ENCODE data around the gene XIST.
"Not testable (repeated sequence)": the region's sequence is repeated elsewhere in the genome, so short reads cannot be mapped to it uniquely, and the experiment has no call there.

XIST gene

DNA sequence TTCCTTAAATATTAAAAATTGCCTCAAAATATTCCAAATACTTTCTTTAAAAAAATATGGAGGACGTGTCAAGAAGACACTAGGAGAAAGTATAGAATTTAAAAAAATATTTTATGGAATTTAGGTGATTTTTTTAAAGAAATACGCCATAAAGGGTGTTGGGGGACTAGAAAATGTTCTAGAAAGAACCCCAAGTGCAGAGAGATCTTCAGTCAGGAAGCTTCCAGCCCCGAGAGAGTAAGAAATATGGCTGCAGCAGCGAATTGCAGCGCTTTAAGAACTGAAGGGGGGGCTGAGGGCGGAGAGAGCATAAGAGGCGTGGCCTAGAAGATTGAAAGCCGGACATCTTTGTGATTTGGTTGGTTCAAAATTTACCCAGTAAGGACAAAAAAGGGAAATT is at the start of gene XIST:
TSS of gene XIST (minus strand) at position 248 of the 400 bp plus-strand sequence.
- DNase-seq (ENCODE audit: low read depth), result no peak

DNA sequence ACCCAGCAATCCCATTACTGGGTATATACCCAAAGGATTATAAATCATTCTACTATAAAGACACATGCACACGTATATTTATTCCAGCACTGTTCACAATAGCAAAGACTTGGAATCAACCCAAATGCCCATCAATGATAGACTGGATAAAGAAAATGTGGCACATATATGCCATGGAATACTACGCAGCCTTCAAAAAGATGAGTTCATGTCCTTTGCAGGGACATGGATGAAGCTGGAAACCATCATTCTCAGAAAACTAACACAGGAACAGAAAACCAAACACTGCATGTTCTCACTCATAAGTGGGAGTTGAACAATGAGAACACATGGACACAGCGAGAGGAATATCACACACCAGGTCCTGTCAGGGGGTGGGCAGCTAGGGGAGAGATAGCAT is 45.8 kb upstream of the XIST start:
- not testable (repeated sequence) for DNase-seq (ENCODE audit: low read depth)

DNA sequence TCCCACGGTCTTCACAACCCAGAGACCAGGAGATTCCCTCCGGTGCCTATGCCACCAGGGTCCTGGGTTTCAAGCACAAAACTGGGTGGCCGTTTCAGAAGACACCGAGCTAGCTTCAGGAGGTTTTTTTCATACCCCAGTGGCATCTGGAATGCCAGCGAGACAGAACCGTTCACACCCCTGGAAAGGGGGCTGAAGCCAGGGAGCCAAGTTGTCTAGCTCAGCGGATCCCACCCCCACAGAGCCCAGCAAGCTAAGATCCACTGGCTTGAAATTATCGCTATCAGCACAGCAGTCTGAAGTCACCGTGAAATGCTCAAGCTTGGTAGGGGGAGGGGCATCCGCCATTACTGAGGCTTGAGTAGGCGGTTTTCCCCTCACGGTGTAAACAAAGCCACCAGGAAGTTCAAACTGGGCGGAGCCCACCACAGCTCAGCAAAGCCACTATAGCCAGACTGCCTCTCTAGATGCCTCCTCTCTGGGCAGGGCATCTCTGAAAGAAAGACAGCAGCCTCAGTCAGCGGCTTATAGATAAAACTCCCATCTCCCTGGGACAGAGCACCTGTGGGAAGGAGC is 40.1 kb upstream of the XIST start:
- not testable (repeated sequence) for DNase-seq (ENCODE audit: low read depth)

DNA sequence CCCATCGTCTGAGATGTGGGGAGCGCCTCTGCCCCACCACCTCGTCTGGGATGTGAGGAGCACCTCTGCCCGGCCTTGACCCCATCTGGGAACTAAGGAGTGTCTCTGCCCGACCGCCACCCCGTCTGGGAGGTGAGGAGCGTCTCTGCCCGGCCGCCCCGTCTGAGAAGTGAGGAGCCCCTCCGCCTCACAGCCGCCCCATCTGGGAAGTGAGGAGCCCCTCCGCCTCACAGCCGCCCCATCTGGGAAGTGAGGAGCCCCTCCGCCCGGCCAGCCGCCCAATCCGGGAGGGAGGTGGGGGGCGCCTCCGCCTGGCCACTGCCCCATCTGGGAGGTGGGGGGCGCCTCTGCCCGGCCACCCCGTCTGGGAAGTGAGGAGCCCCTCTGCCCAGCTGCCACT is 29.7 kb upstream of the XIST start:
- not testable (repeated sequence) for DNase-seq (ENCODE audit: low read depth)

GRCh38 chrX:73877687-73878086 is 25.2 kb upstream of the XIST start:
- no peak for DNase-seq (ENCODE audit: low read depth)

- DNase-seq (ENCODE audit: low read depth), result no peak
Observed at GRCh38 chrX:73876911-73877310, 24.4 kb upstream of the XIST start.

DNA sequence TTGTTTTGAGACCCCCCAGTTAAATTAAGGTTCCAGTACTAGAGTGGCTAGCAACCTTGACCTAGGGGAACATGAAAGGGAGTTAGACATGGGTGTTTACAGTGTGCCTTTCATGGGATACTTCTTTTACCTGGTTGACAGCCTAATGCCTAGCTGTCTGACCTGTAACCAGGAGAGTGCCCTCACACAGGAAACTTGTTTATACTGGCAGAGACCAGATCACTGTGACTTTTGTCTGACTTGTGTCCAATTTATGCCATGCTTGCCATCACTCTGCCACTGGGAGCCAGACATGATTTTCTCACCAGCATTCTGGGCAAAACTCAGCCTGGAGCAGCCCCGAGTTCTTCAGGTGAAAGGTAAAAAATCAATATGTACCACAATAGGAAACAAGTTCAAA is 16.4 kb upstream of the XIST start:
- no peak for DNase-seq (ENCODE audit: low read depth)

DNA sequence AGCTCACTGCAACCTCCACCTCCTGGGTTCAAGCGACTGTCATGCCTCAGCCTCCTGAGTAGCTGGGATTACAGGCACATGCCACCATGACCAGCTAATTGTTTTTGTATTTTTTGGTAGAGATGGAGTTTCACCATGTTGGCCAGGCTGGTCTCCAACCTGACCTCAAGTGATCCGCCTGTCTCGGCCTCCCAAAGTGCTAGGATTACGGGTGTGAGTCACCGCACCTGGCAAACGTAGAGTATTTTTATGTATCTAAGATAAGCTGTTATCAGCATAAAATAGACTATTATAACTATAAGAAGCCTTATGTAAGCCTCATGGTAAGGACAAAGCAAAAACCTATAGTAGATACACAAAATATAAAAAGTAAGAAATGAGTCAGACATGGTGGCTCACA is 14.6 kb upstream of the XIST start:
- no peak for DNase-seq (ENCODE audit: low read depth)

GRCh38 chrX:73863852-73864251 is 11.3 kb upstream of the XIST start:
- DNase-seq (ENCODE audit: low read depth), result no peak

- no peak for DNase-seq (ENCODE audit: low read depth)
Observed at GRCh38 chrX:73863268-73863667, 10.8 kb upstream of the XIST start.

- DNase-seq (ENCODE audit: low read depth), result no peak
Observed at GRCh38 chrX:73859622-73860021, 7.1 kb upstream of the XIST start.

GRCh38 chrX:73855546-73855945 is 3.0 kb upstream of the XIST start:
- DNase-seq (ENCODE audit: low read depth), result peak; percentile 40

DNA sequence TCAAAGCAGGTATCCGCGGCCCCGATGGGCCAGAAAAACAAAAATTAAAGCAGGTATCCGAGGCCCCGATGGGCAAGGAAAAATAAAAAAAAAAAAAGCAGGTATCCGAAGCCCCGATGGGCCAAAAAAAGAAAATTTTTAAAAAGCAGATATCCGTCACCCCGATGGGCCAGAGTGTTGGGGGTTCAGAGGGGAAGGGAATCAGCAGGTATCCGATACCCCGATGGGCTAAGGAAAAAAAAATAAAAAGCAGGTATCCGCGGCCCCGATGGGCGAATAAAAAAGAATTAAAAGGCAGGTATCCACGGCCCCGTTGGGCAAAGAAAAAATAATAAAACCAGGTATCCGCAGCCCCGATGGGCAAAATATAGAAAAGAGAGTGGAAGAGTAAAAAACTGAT is 492 bp downstream of the XIST start:
- no peak for DNase-seq (ENCODE audit: low read depth)

GRCh38 chrX:73851014-73852009 is 1.2 kb downstream of the XIST start:
- DNase-seq (ENCODE audit: low read depth), result no peak

- no peak for DNase-seq (ENCODE audit: low read depth)
Observed at GRCh38 chrX:73850124-73851013, 2.1 kb downstream of the XIST start.

- no peak for DNase-seq (ENCODE audit: low read depth)
Observed at GRCh38 chrX:73849073-73849472, 3.4 kb downstream of the XIST start.

DNA sequence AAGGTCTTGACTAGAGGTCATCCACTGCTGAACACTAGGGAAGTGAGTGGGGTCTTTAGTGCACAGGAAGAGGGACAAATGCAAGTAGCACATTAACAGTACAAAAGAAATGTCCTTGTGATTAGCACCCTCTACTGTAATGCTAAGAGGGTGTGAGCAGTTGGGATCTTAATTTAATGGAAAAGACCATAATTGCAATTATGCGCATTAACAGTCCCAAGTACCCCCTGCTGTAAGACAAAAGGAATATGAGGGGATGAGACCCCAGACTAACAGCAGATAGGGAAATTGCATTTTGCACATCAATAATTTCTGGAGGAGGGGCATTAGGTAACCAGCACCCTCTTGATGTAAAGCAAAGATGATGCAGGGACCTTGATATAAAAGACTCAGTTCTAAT is 4.5 kb downstream of the XIST start:
- no peak for DNase-seq (ENCODE audit: low read depth)

GRCh38 chrX:73847100-73847499 is 5.4 kb downstream of the XIST start:
- DNase-seq (ENCODE audit: low read depth), result no peak

DNA sequence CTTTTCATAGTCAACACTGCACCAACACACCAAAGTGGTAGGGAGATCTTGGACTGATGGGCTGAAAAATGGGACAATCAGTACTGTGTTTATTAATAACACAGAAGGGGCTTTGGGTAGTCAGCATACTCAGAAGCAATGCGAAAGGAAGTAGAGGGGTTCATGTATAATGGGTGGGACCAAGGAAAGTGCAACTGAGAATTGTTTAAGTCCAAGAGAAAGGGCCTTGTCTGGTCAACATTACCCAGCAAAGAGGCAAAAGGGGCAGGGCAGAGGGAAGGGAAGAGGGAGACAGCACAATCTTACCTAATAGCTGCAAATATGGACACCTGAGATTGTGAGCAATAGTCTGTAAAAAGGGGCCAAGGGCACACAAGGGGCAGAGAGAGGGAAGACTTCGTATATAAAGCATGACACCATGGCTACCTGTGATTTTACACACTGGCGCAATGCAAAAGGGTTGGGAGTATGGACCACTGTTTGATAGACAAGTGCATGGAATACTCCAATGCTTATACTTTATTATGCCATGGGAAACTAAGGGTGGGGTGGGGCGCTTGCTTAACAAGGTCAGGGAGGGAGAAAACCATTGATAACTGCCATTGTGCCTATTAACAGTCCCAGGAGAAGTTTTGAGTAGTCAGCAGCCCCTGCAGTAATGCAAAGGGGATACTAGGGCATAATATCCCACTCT is 9.8 kb downstream of the XIST start:
- no peak for DNase-seq (ENCODE audit: low read depth)

DNA sequence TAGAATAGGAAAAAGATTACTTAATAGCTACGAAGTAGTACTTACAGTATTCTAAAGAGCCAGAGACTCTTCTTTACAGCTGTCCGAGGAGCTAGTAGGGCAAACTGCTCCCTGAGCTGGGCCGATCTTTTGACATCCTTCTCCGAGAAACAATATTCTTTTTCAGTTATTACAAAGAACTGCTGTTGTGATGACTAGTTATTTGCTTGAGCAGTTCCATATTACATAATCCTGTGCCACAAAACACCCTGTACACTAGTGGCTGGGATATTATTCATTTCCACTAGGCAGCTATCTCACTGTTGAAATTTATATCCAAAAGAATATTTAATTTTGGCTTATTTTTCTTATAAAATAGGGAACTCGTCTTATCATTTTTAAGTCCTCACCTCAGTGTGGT is 11.2 kb downstream of the XIST start:
- DNase-seq (ENCODE audit: low read depth), result no peak

DNA sequence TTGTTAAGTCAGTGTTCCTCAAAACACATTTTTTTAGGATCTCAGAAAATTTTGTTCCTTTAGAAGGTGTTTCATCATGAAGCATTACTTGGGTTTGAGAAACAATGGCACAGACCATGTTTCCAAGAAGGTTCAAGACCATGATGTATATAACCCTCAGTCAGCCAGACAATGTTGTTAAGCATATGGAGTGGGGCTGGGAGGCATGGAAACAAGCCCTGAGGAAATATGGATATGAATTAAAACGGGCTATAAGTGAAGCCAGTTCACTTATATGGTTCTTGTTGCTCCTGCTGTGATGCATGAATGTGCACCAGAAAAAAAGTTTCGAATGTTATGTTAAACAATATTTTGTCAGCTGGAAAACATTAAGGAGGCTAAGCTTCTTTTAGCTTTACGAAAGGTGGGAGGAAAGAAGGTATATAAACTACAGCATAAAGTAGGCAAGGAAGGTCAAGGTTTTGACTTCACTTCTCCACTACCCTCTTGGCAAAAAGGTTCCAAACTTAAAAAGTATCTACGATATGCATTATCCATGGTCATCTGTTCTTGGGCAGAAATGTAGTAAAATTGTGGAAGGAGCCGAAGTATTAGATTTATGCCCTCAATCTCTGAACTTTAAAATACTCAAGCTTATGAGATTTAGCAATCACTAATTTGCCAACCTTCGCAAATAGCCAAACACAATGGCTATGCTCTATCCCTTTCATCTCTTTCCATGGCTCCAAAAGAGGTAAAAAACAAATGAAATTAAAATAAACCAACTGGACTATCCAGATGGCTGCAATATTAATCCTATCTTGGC is 12.2 kb downstream of the XIST start:
- no peak for DNase-seq (ENCODE audit: low read depth)
